ENCODE results near the gene SNX8. TPM values are rescaled to one million over a fixed set of nuclear protein-coding genes. Genes with fewer than 3 reads are reported as not detected.

Gene SNX8
- total and polyA plus RNA-seq, 2 of the 8 experiments (the other 6 are each of a cell fraction or from before 2014, with no cell fraction given): 46.2 to 70.8 TPM

DNA sequence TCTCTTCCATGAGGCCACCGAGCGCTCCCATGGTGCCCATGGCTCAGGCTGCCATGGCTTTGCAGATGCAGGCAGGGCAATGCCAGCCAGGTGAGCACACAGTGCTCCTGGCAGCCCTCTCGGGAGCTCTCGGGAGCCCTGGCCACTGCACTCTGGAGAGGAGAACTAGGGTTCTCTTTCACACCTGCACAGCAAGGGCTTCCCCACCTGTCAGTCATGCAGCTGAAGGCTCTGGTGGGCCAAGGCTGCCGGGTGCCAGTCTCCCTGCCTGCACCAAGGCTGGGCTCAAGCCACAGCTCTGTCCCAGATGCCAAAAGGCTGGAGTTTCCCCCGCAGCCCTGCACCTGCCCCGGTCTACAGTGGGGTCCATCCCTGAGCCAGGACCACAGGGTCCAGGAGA lies 39.6 kb downstream of the SNX8 start (continued):
- TF ChIP-seq EP300 (IDR thresholded peaks at IDR 0.05; ENCODE audit: borderline replicate concordance in 1 of 2, low read depth in 2 of 2, low read length in 2 of 2) (no peak), RAD21 (IDR thresholded peaks at IDR 0.05 in 1 of 2, conservative IDR thresholded peaks at IDR 0.05 in 1 of 2; ENCODE audit: low read depth in 2 of 2, low read length in 2 of 2) (no peak), SP1 (IDR thresholded peaks at IDR 0.05; ENCODE audit: low read depth, low read length) (no peak), SAP30 (IDR thresholded peaks at IDR 0.05; ENCODE audit: insufficient read depth, insufficient replicate concordance, low read length) (no peak)
